Kidney epithelial cell (primary cell): ENCODE measurements around the gene INO80. TPM values are rescaled to one million over a fixed set of nuclear protein-coding genes. Genes with fewer than 3 reads are reported as not detected.

Experiments used
- DNase-seq: peaks from one replicate; pipeline ENCODE4 v3.0.0-alpha.2; 2010; ENCODE audit warnings: low read depth
- H3K27me3 ChIP-seq: 2 replicates; pipeline ENCODE4 v1.6.0; 2011; ENCODE audit warnings: low read length; ENCODE audit not compliant: control insufficient read depth, insufficient read depth
- H3K36me3 ChIP-seq: 2 replicates; pipeline ENCODE4 v1.5.1; 2011; ENCODE audit warnings: low read length; ENCODE audit not compliant: control insufficient read depth, insufficient read depth
- H3K4me3 ChIP-seq: 2 replicates; pipeline ENCODE4 v1.5.1; 2011; ENCODE audit warnings: low read depth, mild to moderate bottlenecking, control low read depth, low read length
- total RNA-seq: library from RNA; depleted of rRNA; stranded (reverse); fragments of >200 nt; gene quantifications from 2 replicates; pipeline ENCODE4 v1.2.3, GENCODE V29; 2015
- TF ChIP-seq, protein P1 (sequence below): IDR thresholded peaks from 2 replicates; pipeline ENCODE4 v1.5.1; 2011; ENCODE audit warnings: mild to moderate bottlenecking, moderate library complexity, low read length, control low read depth, inconsistent platforms; ENCODE audit not compliant: insufficient read depth, poor library complexity, severe bottlenecking

Gene INO80
- total RNA-seq, 1 donor from 2014 or later, result 26.7 TPM

DNA sequence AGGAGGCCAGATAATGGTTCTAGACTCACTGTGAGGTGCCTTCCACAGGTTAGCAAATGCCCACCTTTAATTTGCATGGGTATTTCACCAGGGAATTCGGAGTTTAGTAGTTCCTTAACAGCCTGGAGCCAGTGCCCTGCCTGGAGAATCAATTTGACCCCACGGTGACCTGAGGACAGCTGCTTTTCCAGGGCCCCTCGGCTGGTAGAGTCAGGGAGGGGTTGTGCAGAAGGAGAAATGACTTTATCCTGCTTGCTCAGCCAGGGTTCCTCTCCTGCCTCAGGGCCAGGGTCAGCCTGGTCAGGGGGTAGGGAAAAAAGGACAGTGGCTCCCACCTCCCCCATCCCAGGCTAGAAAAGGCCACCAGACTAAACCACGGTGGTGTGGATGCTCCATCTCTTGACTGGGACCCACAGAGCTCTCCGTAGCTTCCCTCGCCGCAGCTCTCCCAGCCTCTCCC, 175.0 kb downstream of the INO80 start:
- H3K4me3 ChIP-seq, result peak overlapping the region; percentile 34
- TF ChIP-seq, protein P1, sequence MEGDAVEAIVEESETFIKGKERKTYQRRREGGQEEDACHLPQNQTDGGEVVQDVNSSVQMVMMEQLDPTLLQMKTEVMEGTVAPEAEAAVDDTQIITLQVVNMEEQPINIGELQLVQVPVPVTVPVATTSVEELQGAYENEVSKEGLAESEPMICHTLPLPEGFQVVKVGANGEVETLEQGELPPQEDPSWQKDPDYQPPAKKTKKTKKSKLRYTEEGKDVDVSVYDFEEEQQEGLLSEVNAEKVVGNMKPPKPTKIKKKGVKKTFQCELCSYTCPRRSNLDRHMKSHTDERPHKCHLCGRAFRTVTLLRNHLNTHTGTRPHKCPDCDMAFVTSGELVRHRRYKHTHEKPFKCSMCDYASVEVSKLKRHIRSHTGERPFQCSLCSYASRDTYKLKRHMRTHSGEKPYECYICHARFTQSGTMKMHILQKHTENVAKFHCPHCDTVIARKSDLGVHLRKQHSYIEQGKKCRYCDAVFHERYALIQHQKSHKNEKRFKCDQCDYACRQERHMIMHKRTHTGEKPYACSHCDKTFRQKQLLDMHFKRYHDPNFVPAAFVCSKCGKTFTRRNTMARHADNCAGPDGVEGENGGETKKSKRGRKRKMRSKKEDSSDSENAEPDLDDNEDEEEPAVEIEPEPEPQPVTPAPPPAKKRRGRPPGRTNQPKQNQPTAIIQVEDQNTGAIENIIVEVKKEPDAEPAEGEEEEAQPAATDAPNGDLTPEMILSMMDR, result no peak
- H3K27me3 ChIP-seq, result no peaks in the 10 kb centered on the region
- DNase-seq, result no peak
- H3K36me3 ChIP-seq, result no peaks in the 10 kb centered on the region

GRCh38 chr15:40940296-40940801, 175.7 kb downstream of the INO80 start:
- DNase-seq, result no peak
- Histone ChIP-seq H3K36me3 (no peaks in the 10 kb centered on the region), H3K27me3 (peaks cover under 1% of the 10 kb centered on the region), H3K4me3 (no peak overlapping the region)
- TF ChIP-seq, protein P1, result no peak

GRCh38 chr15:40938536-40938870, 177.6 kb downstream of the INO80 start:
- H3K27me3 ChIP-seq, result peaks cover 9% of the 10 kb centered on the region
- TF ChIP-seq, protein P1, result no peak
- no peak overlapping the region for H3K4me3 ChIP-seq

GRCh38 chr15:40937762-40938535, 178.1 kb downstream of the INO80 start:
- H3K27me3 ChIP-seq, result peaks cover 10% of the 10 kb centered on the region
- no peak for DNase-seq
- TF ChIP-seq, protein P1, result peak; percentile 64
- H3K4me3 ChIP-seq, result no peak overlapping the region
- H3K36me3 ChIP-seq, result no peaks in the 10 kb centered on the region

More at GRCh38 chr15:40938536-40938870, 177.6 kb downstream of the INO80 start:
- DNase-seq, result no peak
- no peaks in the 10 kb centered on the region for H3K36me3 ChIP-seq

GRCh38 chr15:40936709-40937666, 179.1 kb downstream of the INO80 start:
- TF ChIP-seq, protein P1, result no peak
- Histone ChIP-seq H3K36me3 (no peaks in the 10 kb centered on the region), H3K4me3 (no peak overlapping the region), H3K27me3 (peaks cover 18% of the 10 kb centered on the region)
- no peak for DNase-seq
